Measurements from ENCODE around the gene PTPN1. TPM values are rescaled to one million over a fixed set of nuclear protein-coding genes. Genes with fewer than 3 reads are reported as not detected.
A peak's percentile ranks its signal among the peaks of the same experiment; 100 is the strongest.
"Not testable (repeated sequence)": the region's sequence is repeated elsewhere in the genome, so short reads cannot be mapped to it uniquely, and the experiment has no call there.

Gene PTPN1
- total and polyA plus RNA-seq, 12 donors, result 15.5 to 45.3 (median 29.4) TPM

DNA sequence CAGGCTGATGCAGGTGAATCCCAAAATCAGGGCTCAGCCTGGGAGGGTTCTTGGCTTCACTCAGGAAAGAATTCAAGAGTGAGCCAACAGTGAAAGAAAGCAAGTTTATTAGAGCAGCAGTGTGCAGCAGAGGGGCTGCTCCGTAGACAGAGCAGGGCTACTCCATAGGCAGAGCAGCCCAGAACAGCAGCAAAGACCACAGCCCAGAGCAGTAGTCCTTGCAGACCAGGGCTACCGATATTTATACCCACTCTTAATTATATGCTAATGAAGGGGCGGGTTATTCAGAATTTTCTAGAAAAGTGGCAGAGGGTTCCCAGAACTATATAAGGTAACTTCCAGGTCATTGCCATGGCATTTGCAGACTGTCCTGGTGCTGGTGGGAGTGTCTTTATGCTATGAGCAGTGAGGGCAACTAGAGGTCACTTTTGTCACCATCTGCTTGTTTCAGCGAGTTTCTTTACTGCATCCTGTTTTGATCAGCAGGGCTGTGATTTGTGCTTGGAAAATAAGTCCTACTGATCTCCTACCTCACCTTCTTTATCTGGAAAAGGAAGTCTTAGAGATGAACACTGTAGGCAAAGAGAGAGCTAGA lies 39.8 kb upstream of the PTPN1 start:
- ATAC-seq, result no peak
- TF ChIP-seq, protein P1, sequence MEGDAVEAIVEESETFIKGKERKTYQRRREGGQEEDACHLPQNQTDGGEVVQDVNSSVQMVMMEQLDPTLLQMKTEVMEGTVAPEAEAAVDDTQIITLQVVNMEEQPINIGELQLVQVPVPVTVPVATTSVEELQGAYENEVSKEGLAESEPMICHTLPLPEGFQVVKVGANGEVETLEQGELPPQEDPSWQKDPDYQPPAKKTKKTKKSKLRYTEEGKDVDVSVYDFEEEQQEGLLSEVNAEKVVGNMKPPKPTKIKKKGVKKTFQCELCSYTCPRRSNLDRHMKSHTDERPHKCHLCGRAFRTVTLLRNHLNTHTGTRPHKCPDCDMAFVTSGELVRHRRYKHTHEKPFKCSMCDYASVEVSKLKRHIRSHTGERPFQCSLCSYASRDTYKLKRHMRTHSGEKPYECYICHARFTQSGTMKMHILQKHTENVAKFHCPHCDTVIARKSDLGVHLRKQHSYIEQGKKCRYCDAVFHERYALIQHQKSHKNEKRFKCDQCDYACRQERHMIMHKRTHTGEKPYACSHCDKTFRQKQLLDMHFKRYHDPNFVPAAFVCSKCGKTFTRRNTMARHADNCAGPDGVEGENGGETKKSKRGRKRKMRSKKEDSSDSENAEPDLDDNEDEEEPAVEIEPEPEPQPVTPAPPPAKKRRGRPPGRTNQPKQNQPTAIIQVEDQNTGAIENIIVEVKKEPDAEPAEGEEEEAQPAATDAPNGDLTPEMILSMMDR (IDR thresholded peaks at IDR 0.05), result no peak
- H3K36me3 ChIP-seq, result no peaks in the 10 kb centered on the region
- H3K27me3 ChIP-seq, result no peaks in the 10 kb centered on the region
- H3K9me3 ChIP-seq, result no peaks in the 10 kb centered on the region
- intact Hi-C loops (cut with DNase I), result no loop called here
- 72 to 76% methylated on average over 4 of the region's 4 CpGs for WGBS, 2 donors
- peak overlapping the region in 1 of 10 donors; percentile 26 for H3K27ac ChIP-seq
- no peak for DNase-seq
- H3K4me3 ChIP-seq, result no peak overlapping the region
- H3K4me1 ChIP-seq, result peaks cover 0 to 64% (median 10%) of the 10 kb centered on the region in 9 donors

GRCh38 chr20:50471231-50471630 lies 39.0 kb upstream of the PTPN1 start:
- H3K36me3 ChIP-seq, result no peaks in the 10 kb centered on the region
- no peak for DNase-seq
- 50 to 52% methylated on average over 1 of the region's 1 CpG for whole genome bisulfite sequencing, 2 donors
- H3K27ac ChIP-seq, result peak overlapping the region in 1 of 10 donors; percentile 26
- intact Hi-C loops (cut with DNase I), result no loop called here
- H3K27me3 ChIP-seq, result no peaks in the 10 kb centered on the region
- H3K4me3 ChIP-seq, result no peak overlapping the region
- no peak for ATAC-seq
- H3K4me1 ChIP-seq, result peaks cover 0 to 72% (median 10%) of the 10 kb centered on the region in 9 donors
- TF ChIP-seq, protein P1 (IDR thresholded peaks at IDR 0.05), result no peak
- H3K9me3 ChIP-seq, result no peaks in the 10 kb centered on the region

DNA sequence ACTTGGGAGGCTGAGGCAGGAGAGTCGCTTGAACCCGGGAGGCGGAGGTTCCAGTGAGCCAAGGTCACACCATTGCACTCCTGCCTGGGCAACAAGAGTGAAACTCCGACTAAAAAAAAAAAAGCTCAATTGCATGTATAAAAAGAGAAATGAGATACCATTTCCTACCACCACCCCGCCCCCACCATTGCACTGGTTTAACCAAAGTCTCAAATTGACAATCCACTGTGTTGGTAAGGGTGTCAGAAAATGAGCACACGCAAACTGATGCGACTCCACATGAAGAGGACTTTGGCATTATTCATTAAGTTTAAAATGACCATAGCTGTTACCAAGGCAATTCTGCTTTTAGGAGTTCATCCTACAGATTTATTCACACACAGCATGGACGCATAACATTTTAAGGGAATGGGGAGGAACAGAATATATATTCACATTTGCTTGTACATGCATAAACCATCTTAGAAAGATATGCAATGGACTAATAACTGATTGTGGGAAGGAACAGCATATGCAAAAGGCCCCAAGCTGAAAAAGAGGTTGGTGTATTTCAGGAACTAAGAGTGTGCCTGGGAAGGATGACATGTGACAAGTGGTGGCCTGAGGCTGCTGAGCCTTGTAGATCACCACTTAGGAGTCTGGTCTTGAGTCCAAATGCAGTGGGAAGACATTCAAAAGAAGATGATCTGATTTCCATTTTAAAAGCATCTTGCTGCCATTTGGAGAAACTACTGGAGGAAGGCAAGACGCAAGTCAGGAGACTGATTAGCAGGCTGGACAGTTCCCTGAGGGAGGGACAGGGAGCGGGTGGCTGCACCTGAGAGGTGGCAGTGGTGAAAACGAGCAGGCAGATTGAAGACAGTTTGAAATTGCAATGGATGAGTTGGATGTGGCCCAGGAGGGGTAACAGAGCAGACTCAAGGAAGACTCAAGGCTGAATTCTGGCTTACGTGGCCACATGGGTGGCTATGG lies 37.2 kb upstream of the PTPN1 start:
- DNase-seq (no peak), ATAC-seq (peak in 2 of 8 donors; percentile 25 to 53)
- Histone ChIP-seq H3K27me3 (no peaks in the 10 kb centered on the region), H3K27ac (peak overlapping the region in 2 of 10 donors; percentile 10 to 66), H3K9me3 (peaks cover 0 to 3% (median 0%) of the 10 kb centered on the region in 11 donors), H3K4me3 (no peak overlapping the region), H3K36me3 (no peaks in the 10 kb centered on the region), H3K4me1 (peaks cover 0 to 69% (median 11%) of the 10 kb centered on the region in 9 donors)
- TF ChIP-seq, protein P1 (IDR thresholded peaks at IDR 0.05), result no peak
- 90 to 91% methylated on average over 12 of the region's 12 CpGs for WGBS, 2 donors
- intact Hi-C loops (cut with DNase I), result no loop called here

- WGBS, 2 donors, result 94 to 95% methylated on average over 5 of the region's 5 CpGs
- H3K4me3 ChIP-seq; H3K36me3 ChIP-seq; H3K9me3 ChIP-seq; ATAC-seq; H3K27me3 ChIP-seq; DNase-seq; intact Hi-C loops (cut with DNase I): not testable (repeated sequence)
- Histone ChIP-seq H3K4me1 (peaks cover 0 to 69% (median 15%) of the 10 kb centered on the region in 9 donors), H3K27ac (peak overlapping the region in 4 of 10 donors; percentile 13 to 60 (median 34))
Observed at GRCh38 chr20:50474356-50474755, 35.8 kb upstream of the PTPN1 start.
